GM21528 (cell line): ENCODE results near the gene EPHA5.

Experiments
- ATAC-seq: cut with Tn5 transposase; IDR thresholded peaks from one replicate; pipeline ENCODE4 v1.9.1; 2021; ENCODE audit warnings: mild to moderate bottlenecking, moderate library complexity; ENCODE audit not compliant: unreplicated experiment, low FRiP score

Gene EPHA5

GRCh38 chr4:65635051-65635821 is 35.1 kb downstream of the EPHA5 start:
- no peak for ATAC-seq

- no peak for ATAC-seq
Measured at GRCh38 chr4:65624651-65625050, 45.6 kb downstream of the EPHA5 start.

- no peak for ATAC-seq
Measured at GRCh38 chr4:65623506-65623905, 46.8 kb downstream of the EPHA5 start.

GRCh38 chr4:65617416-65617815 is 52.9 kb downstream of the EPHA5 start:
- no peak for ATAC-seq

- ATAC-seq = no peak
Measured at GRCh38 chr4:65604515-65604914, 65.8 kb downstream of the EPHA5 start.

GRCh38 chr4:65600656-65601055 is 69.6 kb downstream of the EPHA5 start:
- ATAC-seq = no peak

GRCh38 chr4:65599340-65599739 is 70.9 kb downstream of the EPHA5 start:
- no peak for ATAC-seq

GRCh38 chr4:65597697-65598096 is 72.6 kb downstream of the EPHA5 start:
- ATAC-seq = no peak

- no peak for ATAC-seq
Measured at GRCh38 chr4:65592089-65592488, 78.2 kb downstream of the EPHA5 start.

- no peak for ATAC-seq
Measured at GRCh38 chr4:65589921-65590320, 80.4 kb downstream of the EPHA5 start.

GRCh38 chr4:65589331-65589730 is 81.0 kb downstream of the EPHA5 start:
- no peak for ATAC-seq

- ATAC-seq = no peak
Measured at GRCh38 chr4:65580551-65580950, 89.7 kb downstream of the EPHA5 start.

- no peak for ATAC-seq
Measured at GRCh38 chr4:65566473-65566872, 103.8 kb downstream of the EPHA5 start.

GRCh38 chr4:65561164-65561563 is 109.1 kb downstream of the EPHA5 start:
- no peak for ATAC-seq

GRCh38 chr4:65559270-65559669 is 111.0 kb downstream of the EPHA5 start:
- no peak for ATAC-seq

- no peak for ATAC-seq
Measured at GRCh38 chr4:65552057-65552456, 118.2 kb downstream of the EPHA5 start.

- no peak for ATAC-seq
Measured at GRCh38 chr4:65550500-65550899, 119.8 kb downstream of the EPHA5 start.

- ATAC-seq = no peak
Measured at GRCh38 chr4:65546882-65547416, 123.3 kb downstream of the EPHA5 start.

GRCh38 chr4:65538571-65538970 is 131.7 kb downstream of the EPHA5 start:
- ATAC-seq = no peak

- no peak for ATAC-seq
Measured at GRCh38 chr4:65535113-65535512, 135.2 kb downstream of the EPHA5 start.

GRCh38 chr4:65521666-65522065 is 148.6 kb downstream of the EPHA5 start:
- no peak for ATAC-seq

- ATAC-seq = no peak
Measured at GRCh38 chr4:65515646-65516045, 154.6 kb downstream of the EPHA5 start.
